GM21717 (cell line): ENCODE measurements around the gene PTPRJ.

Source experiments
- ATAC-seq: cut with Tn5 transposase; IDR thresholded peaks from one replicate; pipeline ENCODE4 v1.9.1; 2021; ENCODE audit warnings: mild to moderate bottlenecking, moderate library complexity; ENCODE audit not compliant: unreplicated experiment

The PTPRJ gene

DNA sequence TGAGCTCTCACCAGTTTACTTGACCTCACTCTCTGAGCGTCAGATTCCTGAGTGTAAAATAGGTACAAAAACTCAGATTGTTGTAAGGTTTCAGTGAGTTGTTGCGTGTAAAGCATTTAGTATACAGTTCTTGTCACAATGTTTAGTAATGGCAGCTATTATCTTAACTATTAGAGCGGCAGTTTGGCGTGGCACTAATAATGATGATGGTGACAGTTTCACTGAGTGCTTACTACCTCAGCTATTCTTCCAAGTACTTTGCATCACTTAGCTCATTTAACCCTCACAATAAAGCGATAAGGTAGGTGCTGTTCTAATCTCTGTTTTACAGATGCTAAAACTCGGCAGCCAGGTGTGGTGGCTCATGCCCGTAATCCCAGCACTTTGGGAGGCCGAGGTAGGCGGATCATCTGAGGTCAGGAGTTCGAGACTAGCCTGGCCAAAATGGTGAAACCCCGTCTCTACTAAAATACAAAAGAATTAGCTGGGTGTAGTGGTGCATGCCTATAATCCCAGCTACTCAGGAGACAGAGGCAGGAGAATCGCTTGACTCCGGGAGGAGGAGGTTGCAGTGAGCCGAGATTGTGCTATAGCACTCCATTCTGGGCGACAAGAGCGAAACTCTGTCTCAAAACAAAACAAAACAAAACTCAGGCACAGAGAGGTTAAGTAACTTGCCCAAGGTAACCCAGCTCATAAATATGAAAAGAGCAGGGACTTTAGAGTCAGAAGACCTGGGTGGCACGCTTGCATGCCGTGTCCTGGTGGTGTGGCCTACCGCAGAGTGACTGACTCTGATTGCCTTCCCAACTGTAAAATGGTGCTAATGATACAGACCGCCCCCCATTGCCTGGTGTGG is 76.2 kb downstream of the PTPRJ start:
- ATAC-seq: no peak

GRCh38 chr11:48058064-48058463 is 77.7 kb downstream of the PTPRJ start:
- no peak for ATAC-seq

DNA sequence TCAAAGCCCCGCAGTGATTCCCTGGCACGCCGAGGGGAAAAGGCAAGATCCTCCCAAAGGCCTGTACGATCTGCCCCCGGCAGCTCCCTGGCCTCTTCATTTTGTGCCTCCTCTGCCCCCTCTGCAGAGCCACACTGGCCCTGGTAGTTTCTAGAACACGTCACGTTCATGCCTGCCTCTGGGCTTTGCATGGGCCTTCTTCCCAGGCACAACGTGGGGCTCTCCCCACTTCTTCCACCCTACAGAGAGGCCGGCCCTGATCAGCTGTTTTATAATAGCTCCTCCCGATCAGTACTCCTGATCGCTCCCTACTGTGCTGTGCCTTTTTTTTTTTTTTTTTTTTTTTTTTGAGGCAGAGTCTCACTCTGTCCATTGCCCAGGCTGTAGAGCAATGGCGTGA is 78.4 kb downstream of the PTPRJ start:
- ATAC-seq: no peak

DNA sequence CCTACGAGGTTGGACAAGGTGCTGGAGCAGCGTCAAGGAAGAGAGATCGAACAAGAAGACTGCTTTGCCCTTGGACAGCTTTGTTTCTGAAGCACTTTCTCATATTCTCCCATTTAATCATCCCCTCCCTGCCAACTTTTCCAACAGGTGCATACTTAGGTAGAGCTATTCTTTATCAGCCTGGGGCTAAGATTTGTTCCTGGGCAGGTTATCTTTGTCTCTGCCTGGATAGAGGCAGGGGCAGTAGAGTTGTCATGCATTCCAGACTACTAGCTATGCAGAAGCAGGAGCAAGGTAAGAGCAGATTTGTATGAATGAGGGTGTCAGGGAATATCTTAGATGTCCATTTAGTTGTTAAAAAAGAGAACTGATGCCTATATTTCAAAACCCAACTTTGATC is 82.3 kb downstream of the PTPRJ start:
- ATAC-seq: no peak

DNA sequence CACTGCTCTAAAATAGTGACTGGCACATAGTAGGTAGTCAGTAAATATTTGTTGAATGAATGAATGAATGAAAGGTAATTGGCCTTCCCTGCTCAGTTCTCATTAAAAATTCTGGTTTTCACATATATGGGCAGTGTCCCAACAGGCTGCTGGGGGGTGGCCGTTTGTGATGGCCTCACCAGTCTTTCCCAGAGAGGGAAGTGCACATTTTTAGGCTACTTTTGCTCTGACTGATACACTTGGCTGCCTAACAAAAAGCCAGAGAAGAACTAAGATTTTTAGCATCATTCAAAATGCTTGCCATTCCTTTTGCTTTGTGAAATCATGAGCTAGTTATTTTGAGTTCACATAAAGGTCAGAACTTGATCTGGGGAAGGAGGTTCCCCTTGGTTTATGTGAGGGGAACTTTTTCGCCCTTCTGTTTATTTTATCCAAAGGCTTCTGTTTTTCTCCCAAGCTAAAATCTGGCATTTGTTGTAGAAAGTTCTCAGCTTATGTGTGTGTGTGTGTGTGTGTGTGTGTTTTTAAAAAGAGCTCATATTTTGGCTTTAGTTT is 83.1 kb downstream of the PTPRJ start:
- ATAC-seq: no peak

DNA sequence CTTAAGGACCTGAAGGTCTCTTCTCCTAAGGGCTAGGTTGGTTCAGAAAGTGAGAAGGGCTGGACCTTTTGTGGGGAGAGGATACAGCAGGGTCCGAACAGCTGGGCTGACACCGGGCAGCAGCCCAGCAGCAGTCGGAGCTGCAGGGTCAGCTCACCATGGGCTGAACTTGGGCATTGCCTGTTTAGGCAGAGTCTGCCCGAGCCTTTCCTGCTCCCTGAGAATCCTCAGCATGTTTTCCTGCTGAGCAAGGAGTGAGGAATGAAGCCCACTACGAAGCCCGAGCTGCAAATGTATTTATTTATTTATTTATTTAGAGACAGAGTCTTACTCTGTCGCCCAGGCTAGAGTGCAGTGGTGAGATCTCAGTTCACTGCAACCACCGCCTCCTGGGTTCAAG is 83.9 kb downstream of the PTPRJ start:
- no peak for ATAC-seq

DNA sequence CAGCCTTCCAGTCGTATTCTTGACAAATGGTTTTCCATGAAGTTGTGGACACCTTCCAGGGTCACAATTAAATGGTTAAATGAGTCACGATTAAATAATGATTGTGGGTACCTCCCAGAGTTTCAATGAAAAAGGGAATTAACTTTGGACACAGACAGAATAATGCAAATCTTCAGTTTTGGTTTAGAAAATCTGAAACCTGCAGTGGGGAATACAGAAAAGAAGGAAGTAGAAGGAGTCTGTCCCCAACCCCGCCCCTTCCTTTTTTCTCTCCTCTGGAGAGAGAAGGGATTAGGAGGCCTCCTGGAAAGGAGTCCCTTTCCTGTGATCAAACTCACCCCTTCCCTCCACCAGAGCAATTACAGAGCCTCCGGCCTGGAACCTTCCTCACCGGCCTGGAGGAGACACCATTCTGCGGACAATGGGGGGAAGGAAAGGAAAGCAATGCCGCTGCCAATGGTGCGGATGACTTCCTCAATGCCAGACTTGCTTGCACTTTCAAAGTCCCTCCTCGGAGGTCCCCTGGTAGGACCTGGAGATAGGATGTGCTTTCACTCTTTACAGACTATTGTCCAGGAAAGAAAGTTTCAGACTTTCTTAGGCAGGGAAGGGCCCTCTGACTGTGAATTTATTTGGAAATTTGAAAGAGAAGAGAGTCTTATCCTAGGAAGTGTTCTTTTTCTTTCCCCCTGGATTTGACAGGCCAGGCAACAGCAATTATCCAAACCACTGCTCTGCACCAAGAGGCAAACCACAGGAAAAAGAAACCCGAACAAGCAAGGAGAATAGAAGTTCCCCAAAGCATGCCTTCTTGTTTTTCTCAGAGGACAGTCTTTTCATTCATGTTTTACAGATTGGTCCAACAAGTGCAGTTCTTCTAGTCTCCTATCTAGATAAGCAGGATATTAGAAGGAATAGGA is 86.8 kb downstream of the PTPRJ start:
- ATAC-seq: no peak

DNA sequence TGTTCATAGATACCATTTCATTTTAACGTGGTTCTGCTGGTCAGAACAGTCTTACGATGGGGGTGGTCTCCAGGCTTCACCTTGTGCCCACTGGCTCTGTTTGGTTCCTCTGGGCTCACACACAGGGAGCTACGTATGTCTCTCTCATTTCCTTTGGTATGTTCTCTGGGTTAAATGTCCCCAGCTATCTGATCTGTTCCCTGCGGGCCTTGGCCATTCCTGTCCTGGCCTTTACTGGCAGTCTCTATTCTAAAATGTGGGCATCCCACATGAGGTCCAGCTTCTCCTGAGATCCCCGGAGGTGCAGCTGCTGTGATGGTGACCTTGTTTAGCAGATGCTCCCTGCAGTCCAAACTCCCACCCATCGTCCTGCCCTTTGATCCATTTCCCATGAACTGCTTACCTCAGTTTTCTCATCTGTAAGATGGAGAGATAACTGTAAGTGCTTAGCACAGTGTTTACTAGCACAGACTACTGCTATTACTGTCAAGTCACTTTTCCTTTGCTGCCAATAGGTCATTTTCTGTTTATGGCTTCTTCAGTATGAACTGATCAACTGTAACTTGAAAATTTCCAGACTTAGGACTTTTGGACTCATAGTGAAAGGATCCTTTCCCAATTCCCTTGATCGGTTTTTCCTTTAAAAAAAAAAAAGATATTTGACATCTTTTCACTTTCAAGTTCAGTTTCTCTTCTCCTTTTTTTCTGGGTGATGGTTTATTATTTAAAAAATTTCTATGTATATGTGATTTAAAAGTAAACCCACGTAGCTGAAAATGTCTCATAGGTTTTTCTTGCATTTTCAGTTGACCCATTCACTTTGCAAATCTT is 92.9 kb downstream of the PTPRJ start:
- ATAC-seq: no peak

- ATAC-seq: no peak
Measured at GRCh38 chr11:48074425-48075181, 94.2 kb downstream of the PTPRJ start.

DNA sequence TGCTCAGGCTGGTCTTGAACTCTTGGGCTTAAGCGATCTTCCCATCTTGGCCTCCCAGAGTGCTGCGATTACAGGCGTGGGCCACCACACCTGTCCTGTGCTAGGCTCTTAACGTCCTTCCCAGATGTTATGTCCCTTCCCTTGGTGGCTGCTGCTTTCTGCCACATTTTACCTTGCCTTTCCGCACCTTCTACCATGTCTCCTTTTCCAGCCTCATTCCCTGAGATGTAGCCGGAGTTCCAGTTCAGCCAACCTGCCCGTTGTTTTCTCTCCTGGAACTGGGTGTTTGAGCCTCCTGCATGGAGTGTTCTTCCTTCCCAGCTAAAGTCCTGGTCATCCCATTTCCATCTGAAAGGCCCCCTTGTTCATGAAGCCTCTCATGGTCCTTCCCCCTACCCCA is 95.3 kb downstream of the PTPRJ start:
- ATAC-seq: no peak

DNA sequence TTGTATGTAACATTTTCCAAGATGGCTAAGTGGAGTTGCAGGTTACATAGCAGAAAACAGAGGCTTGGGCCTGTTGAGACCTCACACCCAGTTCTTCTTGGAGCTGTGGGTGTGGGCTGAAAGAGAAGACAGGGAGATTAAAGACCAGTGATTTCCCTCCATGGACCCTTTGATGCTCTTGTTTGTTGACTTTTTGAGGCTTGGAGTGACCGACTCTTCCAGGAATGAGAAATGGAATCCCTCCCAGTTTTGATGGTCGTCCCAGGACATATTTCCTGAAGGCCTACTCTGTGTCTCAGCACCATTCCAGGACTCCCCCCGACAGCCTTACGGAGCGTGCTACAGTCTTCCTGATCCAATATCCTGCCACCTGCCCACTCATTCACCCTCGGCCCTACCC is 96.9 kb downstream of the PTPRJ start:
- no peak for ATAC-seq

DNA sequence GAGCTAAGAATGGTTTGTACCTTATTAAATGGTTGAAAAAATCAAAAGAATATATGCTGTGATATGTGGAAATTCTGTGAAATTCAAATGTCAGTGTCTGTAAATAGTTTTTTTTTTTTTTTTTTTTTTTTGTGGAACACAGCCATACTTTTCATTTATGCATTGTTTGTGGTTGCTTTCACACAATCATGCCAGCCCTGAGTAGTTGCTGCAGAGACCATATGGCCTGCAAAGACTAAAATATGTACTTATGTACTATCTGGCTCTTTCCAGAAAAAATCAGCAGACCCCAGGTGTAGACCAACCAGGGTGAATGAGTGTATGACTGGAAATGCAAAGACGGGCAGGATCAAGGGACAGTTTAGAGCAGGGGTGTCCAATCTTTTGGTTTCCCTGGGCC is 98.3 kb downstream of the PTPRJ start:
- ATAC-seq: no peak

DNA sequence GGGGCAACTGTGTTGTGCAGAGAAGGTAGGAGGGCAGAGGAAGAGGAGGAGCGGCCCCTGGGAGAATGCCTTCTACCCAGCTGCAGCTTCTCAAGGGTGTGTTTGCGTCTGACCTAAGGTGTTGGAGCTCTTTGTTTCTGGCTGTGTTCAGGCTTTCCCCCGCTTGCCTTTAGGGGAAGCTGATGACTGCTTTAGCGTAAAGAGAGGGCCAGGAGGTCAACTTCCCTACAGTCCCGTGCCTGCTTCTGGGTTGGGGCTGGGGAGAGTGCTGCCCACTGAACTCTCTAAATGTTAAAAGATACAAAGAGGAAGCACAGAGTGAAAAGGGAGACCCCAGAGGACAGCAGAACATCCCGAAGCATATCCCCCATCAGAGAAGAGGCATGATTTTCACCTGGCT is 99.2 kb downstream of the PTPRJ start:
- ATAC-seq: no peak

DNA sequence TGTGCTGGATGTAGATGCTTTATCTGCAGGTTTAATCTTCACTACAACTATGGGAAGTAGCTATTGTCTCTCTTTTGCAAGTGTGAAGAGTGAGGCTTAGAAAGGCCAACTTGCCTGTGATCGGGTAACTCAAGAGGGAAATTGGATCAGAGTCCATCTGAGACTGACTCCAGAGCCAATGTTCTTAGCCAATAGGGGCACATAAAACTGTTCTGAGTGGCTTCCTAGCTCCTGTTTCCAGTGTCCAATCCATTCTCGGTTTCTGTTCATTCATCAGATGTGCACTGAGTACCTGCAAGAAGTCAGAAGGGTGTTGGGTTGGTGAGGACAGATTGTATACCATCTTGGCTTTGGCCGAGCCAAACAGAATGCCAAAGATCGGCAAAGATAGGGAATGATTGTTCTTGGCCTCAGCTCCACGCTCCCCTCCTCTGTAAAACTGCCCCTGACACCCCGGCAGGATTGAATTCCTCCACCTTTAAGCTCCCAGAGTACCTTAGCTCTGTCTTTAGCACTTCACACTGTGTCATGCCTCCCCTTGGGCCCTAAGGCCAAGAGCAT is 100.0 kb downstream of the PTPRJ start:
- no peak for ATAC-seq

DNA sequence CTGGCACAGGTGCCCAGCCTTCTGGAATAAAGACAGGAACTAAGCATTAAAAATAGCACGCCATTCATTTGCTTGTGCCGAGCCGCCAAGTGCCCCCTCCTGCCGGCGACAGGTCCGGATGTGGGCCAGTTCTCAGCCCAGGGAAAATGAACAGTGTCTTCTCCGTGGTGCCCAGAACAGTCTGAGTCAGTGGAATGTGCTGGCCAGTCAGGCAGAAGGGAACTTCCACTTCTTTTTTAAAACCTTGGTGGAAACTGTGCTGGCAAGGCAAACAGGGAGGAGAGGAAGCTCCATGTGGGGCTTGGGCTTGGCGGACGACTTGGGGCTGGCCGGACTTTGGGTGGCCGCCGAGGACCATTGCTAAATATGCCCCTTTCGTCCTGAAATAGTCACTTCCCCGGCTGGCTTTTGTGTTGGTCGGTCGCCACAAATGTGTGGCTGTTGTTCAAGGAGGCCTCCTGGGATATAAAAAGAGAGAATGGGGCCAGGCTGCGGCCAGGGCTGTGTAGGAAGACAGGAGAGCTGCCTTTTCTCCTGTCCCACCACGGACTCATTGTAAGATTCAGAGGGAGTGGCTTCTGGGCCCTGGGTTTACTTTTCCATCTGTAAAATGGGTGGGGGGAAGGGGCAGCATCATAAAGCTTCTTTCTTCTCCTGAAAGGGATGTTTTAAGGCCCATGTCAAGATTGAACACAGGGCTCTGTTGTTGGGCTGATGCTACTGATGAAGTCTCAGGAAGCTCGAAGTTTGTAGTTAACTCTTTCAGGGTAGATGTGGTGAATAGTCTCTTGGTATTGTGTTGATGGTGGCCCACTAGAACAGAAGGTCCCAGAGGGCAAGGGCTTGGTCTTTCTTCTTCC is 101.0 kb downstream of the PTPRJ start:
- ATAC-seq: no peak

DNA sequence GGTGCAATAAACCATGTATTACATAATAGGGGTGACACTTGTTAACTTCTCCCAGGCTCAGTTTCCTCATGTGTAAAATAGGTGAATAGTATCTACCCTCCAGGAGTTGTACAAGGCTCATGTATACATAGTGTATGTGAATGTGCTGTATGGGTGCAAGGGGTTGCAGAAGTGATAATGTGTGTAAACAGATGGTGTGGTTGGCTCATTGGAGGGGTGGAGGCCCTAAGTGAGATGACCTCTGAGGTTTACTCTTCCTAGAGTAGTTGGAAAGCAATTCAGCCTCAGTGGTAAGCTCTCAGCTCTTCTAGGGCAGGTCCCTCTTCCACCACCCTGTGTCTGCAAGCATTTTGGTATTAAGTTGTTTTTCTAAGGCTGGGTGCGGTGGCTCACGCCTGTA is 102.4 kb downstream of the PTPRJ start:
- no peak for ATAC-seq

DNA sequence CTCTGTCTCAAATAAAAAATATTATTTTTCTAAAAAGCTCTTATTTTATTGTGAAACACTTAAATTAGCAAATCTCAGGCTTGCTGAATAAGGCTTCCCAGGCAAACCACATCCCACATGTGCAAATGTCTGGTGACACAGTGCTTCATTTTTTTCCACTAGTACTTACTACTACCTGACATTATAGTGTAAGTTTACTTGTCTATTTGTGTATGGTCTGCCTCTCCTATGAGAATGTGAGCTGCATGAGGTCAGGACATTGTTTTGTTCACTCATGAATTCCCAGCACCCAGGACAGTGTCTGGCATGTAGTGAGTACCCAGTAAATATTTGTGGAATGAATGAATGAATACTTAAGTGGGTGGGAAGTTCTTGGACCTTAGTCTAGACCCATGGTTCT is 103.1 kb downstream of the PTPRJ start:
- no peak for ATAC-seq

DNA sequence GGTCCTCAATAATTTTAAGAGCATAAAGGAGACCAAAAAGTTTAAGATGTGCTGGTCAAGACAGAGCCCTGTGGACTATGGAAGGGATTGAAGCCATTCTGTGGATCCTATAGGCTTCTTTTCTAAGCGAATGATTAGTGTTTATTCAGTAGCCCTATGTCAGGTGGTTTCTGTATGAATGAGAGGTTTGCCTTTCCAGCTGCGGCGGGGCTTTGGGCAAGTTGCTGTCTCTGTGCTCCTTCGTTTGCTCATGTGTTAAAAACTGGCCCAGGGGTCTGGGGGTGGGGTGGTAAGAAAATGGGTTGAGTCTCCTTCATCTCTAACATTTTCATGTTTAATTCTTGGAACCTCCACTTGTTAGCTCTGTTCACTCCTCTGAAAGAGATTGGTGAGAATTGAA is 105.3 kb downstream of the PTPRJ start:
- ATAC-seq: no peak

- ATAC-seq: no peak
Measured at GRCh38 chr11:48087422-48087821, 107.1 kb downstream of the PTPRJ start.
